HCT116 (cell line): ENCODE data around the gene SMIM14. TPM values are rescaled to one million over a fixed set of nuclear protein-coding genes. Genes with fewer than 3 reads are reported as not detected.

ENCODE experiments used
- ATAC-seq: fragments of 200-7000 bp; cut with Tn5 transposase; 2 replicates; pipeline ENCODE4 v1.9.1; 2020; ENCODE audit warnings: mild to moderate bottlenecking, moderate library complexity
- BruUV-seq: library from RNA; stranded (reverse); fragments of 400-500 nt; replicated peaks from 2 replicates; lab custom pipeline; 2021; lab: Mats Ljungman, UMichigan
- CTCF ChIA-PET: fragments of 300-600 bp; sonication (Branson Sonifier 250); formaldehyde crosslinking; loops from one replicate; lab custom pipeline; 2021; ENCODE audit warnings: antibody characterized with exemption; lab: Charles Lee
- POLR2A ChIA-PET: fragments of 300-600, 350-600 bp; sonication (Branson Sonifier 250); formaldehyde crosslinking; loops from one replicate; lab custom pipeline; 2021; ENCODE audit warnings: antibody characterized with exemption; lab: Charles Lee
- RAD21 ChIA-PET, 2 experiments: fragments of 300-600 bp; sonication (Branson Sonifier 250); formaldehyde crosslinking; loops; one replicate each; lab custom pipeline; 2023; ENCODE audit warnings: low total read pairs in 2 of 2; ENCODE audit not compliant: uncharacterized antibody in 2 of 2, unreplicated experiment in 2 of 2, low non-redundant PET in 1 of 2; lab: Charles Lee
- DNase-seq: peaks from one replicate; pipeline ENCODE4 v3.0.0-alpha.2; 2010; ENCODE audit warnings: low read depth, low spot score
- H2AFZ ChIP-seq: fragments of 200-600 bp; shearing (Covaris generic), sonication (generic); 2 replicates; pipeline ENCODE4 v1.6.1; 2017; ENCODE audit warnings: low read depth, mixed run types, mixed read lengths, antibody characterized with exemption, low read length; ENCODE audit not compliant: poor library complexity, severe bottlenecking
- H3K27ac ChIP-seq: 2 replicates; pipeline ENCODE4 v1.5.1; 2012; ENCODE audit warnings: low read depth, low read length
- H3K27me3 ChIP-seq: fragments of 200-600 bp; sonication (generic); 2 replicates; pipeline ENCODE4 v1.6.1; 2016; ENCODE audit warnings: mixed run types, low read length, mixed read lengths; ENCODE audit not compliant: insufficient read depth
- H3K36me3 ChIP-seq, 2 experiments: fragments of 200-500 bp in 1 of 2; fragments of 200-600 bp in 1 of 2; sonication (Bioruptor generic) in 1 of 2; sonication (generic) in 1 of 2; 2 replicates each; pipeline versions ENCODE4 v1.5.1 to v1.6.1; 2014 to 2016; ENCODE audit warnings: low read length in 2 of 2, inconsistent platforms in 1 of 2, mixed read lengths in 1 of 2, mixed run types in 1 of 2; ENCODE audit not compliant: insufficient read depth in 2 of 2, control insufficient read depth in 1 of 2
- H3K4me1 ChIP-seq, 2 experiments: fragments of 200-600 bp in 1 of 2; sonication (generic) in 1 of 2; 2 replicates each; pipeline versions ENCODE4 v1.5.1 to v1.6.1; 2012 to 2017; ENCODE audit warnings: low read length in 2 of 2, inconsistent platforms in 1 of 2, mild to moderate bottlenecking in 1 of 2, mixed read lengths in 1 of 2, mixed run types in 1 of 2, moderate library complexity in 1 of 2; ENCODE audit not compliant: insufficient read depth in 2 of 2, control insufficient read depth in 1 of 2
- H3K4me2 ChIP-seq: fragments of 200-600 bp; sonication (generic); 2 replicates; pipeline ENCODE4 v1.6.1; 2017; ENCODE audit warnings: mixed run types, low read length, mixed read lengths
- H3K4me3 ChIP-seq, 2 experiments: fragments of 200-600 bp in 1 of 2; sonication (generic) in 1 of 2; replicated peaks in 1 of 2; 2 replicates each; pipeline ENCODE4 v1.5.1; 2011 to 2016; ENCODE audit warnings: low read length in 2 of 2, control low read depth in 1 of 2, low read depth in 1 of 2, mild to moderate bottlenecking in 1 of 2, mixed read lengths in 1 of 2, mixed run types in 1 of 2
- H3K79me2 ChIP-seq: fragments of 200-600 bp; sonication (generic); 2 replicates; pipeline ENCODE4 v1.6.1; 2017; ENCODE audit warnings: mild to moderate bottlenecking, mixed run types, low read length, moderate library complexity, mixed read lengths; ENCODE audit not compliant: insufficient read depth
- H3K9ac ChIP-seq: fragments of 200-600 bp; sonication (generic); 2 replicates; pipeline ENCODE4 v1.6.1; 2016; ENCODE audit warnings: low read length, mixed read lengths
- H3K9me2 ChIP-seq: fragments of 200-600 bp; sonication (generic), shearing (Covaris generic); 2 replicates; pipeline ENCODE4 v1.6.1; 2017; ENCODE audit warnings: mixed run types, mild to moderate bottlenecking, moderate library complexity; ENCODE audit not compliant: insufficient read depth
- H3K9me3 ChIP-seq, 2 experiments: fragments of 200-500 bp in 1 of 2; fragments of 200-600 bp in 1 of 2; sonication (Bioruptor generic) in 1 of 2; sonication (generic) in 1 of 2; 2 replicates each; pipeline ENCODE4 v1.6.1; 2014 to 2017; ENCODE audit warnings: low read length in 2 of 2, mixed read lengths in 2 of 2, inconsistent platforms in 1 of 2, low read depth in 1 of 2, mild to moderate bottlenecking in 1 of 2, mixed run types in 1 of 2, moderate library complexity in 1 of 2; ENCODE audit not compliant: control insufficient read depth in 1 of 2, insufficient read depth in 1 of 2
- H4K20me1 ChIP-seq: fragments of 200-600 bp; sonication (generic), shearing (Covaris generic); 2 replicates; pipeline ENCODE4 v1.6.1; 2017; ENCODE audit warnings: mixed run types, mild to moderate bottlenecking, moderate library complexity; ENCODE audit not compliant: insufficient read depth
- CBX3 ChIP-seq: IDR thresholded peaks from 2 replicates; pipeline ENCODE4 v1.6.1; 2012; ENCODE audit warnings: low read depth
- EGR1 ChIP-seq: IDR thresholded peaks from 2 replicates; pipeline ENCODE4 v1.6.1; 2012; ENCODE audit warnings: low read depth
- EZH2 ChIP-seq: fragments of 200-600 bp; sonication (generic); IDR thresholded peaks from 2 replicates; pipeline ENCODE4 v1.6.1; 2017; ENCODE audit warnings: antibody characterized with exemption, mixed run types
- FOSL1 ChIP-seq: IDR thresholded peaks from 2 replicates; pipeline ENCODE4 v1.6.1; 2012; ENCODE audit warnings: low read depth
- JUND ChIP-seq: IDR thresholded peaks from 2 replicates; pipeline ENCODE4 v1.6.1; 2012
- POLR2AphosphoS5 ChIP-seq: IDR thresholded peaks from 2 replicates; pipeline ENCODE4 v1.6.1; 2011; ENCODE audit warnings: mild to moderate bottlenecking, low read depth, low read length, moderate library complexity
- RAD21 ChIP-seq: IDR thresholded peaks from 2 replicates; pipeline ENCODE4 v1.6.1; 2012; ENCODE audit warnings: low read depth, mild to moderate bottlenecking
- SIN3A ChIP-seq: IDR thresholded peaks from 2 replicates; pipeline ENCODE4 v1.6.1; 2012; ENCODE audit warnings: low read depth
- SRF ChIP-seq: IDR thresholded peaks from 2 replicates; pipeline ENCODE4 v1.6.1; 2012; ENCODE audit warnings: low read depth
- TCF7L2 ChIP-seq: IDR thresholded peaks from 2 replicates; pipeline ENCODE4 v1.7.0; 2011; ENCODE audit warnings: borderline replicate concordance, inconsistent platforms; ENCODE audit not compliant: insufficient read depth, insufficient read length; ENCODE audit errors: extremely low read depth
- YY1 ChIP-seq: IDR thresholded peaks from 2 replicates; pipeline ENCODE4 v1.6.1; 2011; ENCODE audit warnings: low read length, low read depth, moderate library complexity, mild to moderate bottlenecking; ENCODE audit not compliant: insufficient replicate concordance; ENCODE audit errors: extremely low read depth
- ZFX ChIP-seq: fragments of 450-650 bp; IDR thresholded peaks from 2 replicates; pipeline ENCODE4 v1.6.1; 2017
- ZNF274 ChIP-seq: fragments of 200-500 bp; sonication (Bioruptor generic); IDR thresholded peaks from 2 replicates; pipeline ENCODE4 v1.6.1; 2014; ENCODE audit warnings: mild to moderate bottlenecking, low read depth, low read length, inconsistent platforms
- intact Hi-C: fragments of 100-400 bp; cut with micrococcal nuclease; formaldehyde crosslinking; loops from 2 replicates; pipeline ENCODE4 v1.10.0; 2022
- total RNA-seq: library from RNA; stranded (reverse); gene quantifications from one replicate; pipeline ENCODE4 v1.2.1, GENCODE V29; 2021; ENCODE audit not compliant: unreplicated experiment
- TF ChIP-seq, protein P1 (sequence below): IDR thresholded peaks from 2 replicates; pipeline ENCODE4 v1.6.1; 2012
- TF ChIP-seq, protein P2 (sequence below): IDR thresholded peaks from 2 replicates; pipeline ENCODE4 v1.6.1; 2011; ENCODE audit warnings: mild to moderate bottlenecking, low read length, moderate library complexity; ENCODE audit not compliant: insufficient replicate concordance; ENCODE audit errors: extremely low read depth

The SMIM14 gene
- total RNA-seq, 1 experiment from 2014 or later, result 21.6 TPM

DNA sequence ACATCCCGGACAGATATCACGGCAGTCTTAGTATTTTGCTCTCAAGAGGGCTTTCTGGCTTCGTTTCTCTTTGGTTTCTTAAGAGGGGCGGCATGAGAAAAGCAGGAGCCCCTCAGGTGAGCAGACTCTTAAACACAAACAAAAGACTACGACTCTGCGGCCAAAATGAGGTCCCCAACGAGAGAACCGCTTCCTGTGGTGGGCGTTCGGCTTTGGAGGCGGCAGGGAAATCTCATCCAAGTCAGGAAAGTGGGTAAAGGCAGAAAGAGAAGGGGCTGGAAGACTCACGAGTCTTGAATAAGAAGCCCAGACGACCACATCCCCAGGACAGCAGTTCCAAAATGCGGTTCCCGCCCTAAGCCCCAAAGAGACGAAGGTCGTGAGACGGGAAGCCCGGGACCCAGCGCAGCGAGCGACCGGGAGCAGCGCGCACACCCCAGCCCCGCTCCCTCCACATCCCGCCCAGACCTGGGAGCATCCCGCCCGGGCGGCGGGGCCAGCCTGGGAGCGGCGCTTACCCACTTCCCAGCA is 111.8 kb downstream of the SMIM14 start:
- Histone ChIP-seq H3K4me3 (peak overlapping the region; percentile 91 to 93), H3K4me1 (peaks cover 7 to 27% of the 10 kb centered on the region in 2 experiments; a peak in 3 of 4 replicates), H3K9me2 (no peaks in the 10 kb centered on the region), H3K27me3 (no peaks in the 10 kb centered on the region), H3K9me3 (peaks cover 2 to 8% of the 10 kb centered on the region in 2 experiments; a peak in 2 of 4 replicates), H3K27ac (peak overlapping the region; percentile 91), H3K79me2 (peaks cover 54% of the 10 kb centered on the region), H3K4me2 (peak overlapping the region; percentile 73), H4K20me1 (no peaks in the 10 kb centered on the region), H3K36me3 (0 out of 4 replicates have a peak, but pooled peaks cover 0 to 4% of the 10 kb centered on the region in 2 experiments), H2AFZ (no peak overlapping the region), H3K9ac (peak overlapping the region; percentile 84)
- DNase-seq, result no peak
- ChIA-PET RAD21 (interaction anchor here in 1 of 2 experiments (1.0 kb wide), 1 partner anchor 112 kb away, joined by 3 read pairs; the partner anchor contains the start of gene SMIM14), CTCF (interaction anchor here (0.9 kb wide), 2 partner anchors 29 to 58 kb away, joined by 4 read pairs; no protein-coding TSS in a partner anchor), POLR2A (interaction anchor here (0.6 to 1.3 kb wide), 18 partner anchors 9 to 639 kb away, joined by 3 to 12 read pairs (median 4); partner anchors contain the start of genes LIAS, RPL9, SMIM14 and UBE2K)
- no peak for TF ChIP-seq SIN3A
- TF ChIP-seq, protein P1, sequence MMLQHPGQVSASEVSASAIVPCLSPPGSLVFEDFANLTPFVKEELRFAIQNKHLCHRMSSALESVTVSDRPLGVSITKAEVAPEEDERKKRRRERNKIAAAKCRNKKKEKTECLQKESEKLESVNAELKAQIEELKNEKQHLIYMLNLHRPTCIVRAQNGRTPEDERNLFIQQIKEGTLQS, result no peak
- TF ChIP-seq TCF7L2, result no peak
- TF ChIP-seq YY1, result no peak
- TF ChIP-seq POLR2AphosphoS5, result no peak
- TF ChIP-seq, protein P2, sequence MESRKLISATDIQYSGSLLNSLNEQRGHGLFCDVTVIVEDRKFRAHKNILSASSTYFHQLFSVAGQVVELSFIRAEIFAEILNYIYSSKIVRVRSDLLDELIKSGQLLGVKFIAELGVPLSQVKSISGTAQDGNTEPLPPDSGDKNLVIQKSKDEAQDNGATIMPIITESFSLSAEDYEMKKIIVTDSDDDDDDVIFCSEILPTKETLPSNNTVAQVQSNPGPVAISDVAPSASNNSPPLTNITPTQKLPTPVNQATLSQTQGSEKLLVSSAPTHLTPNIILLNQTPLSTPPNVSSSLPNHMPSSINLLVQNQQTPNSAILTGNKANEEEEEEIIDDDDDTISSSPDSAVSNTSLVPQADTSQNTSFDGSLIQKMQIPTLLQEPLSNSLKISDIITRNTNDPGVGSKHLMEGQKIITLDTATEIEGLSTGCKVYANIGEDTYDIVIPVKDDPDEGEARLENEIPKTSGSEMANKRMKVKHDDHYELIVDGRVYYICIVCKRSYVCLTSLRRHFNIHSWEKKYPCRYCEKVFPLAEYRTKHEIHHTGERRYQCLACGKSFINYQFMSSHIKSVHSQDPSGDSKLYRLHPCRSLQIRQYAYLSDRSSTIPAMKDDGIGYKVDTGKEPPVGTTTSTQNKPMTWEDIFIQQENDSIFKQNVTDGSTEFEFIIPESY, result no peak
- TF ChIP-seq SRF, result no peak
- TF ChIP-seq FOSL1, result no peak
- no peak for TF ChIP-seq CBX3
- no peak for TF ChIP-seq EZH2
- no peak for TF ChIP-seq ZNF274
- no peak for TF ChIP-seq RAD21
- no peak for TF ChIP-seq EGR1
- no peak for TF ChIP-seq JUND
- TF ChIP-seq ZFX, result no peak
- ATAC-seq, result no peak
- BruUV-seq, result TSS peak; percentile 76
- intact Hi-C loops, result loop anchor here (2.0 kb wide), 2 partner anchors 112 to 450 kb away; partner anchors contain the start of genes PDS5A and SMIM14
